SK-MEL-5 (cell line): ENCODE data around the gene HMSD. TPM values are rescaled to one million over a fixed set of nuclear protein-coding genes. Genes with fewer than 3 reads are reported as not detected.
A peak's percentile ranks its signal among the peaks of the same experiment; 100 is the strongest.

ENCODE experiments used
- DNase-seq: peaks from one replicate; pipeline ENCODE4 v3.0.0-alpha.2; 2016; ENCODE audit warnings: low read depth, low spot score
- in situ Hi-C: cut with HindIII; loops from 2 replicates; pipeline ENCODE4 v1.10.0; 2016; ENCODE audit warnings: low sequenced_read_pairs, high pct_unique_total_duplicates, low pct_unique_long_range_greater_than_20kb
- total RNA-seq: library from RNA; depleted of rRNA; stranded (reverse); fragments of >200 nt; shearing (Covaris generic); gene quantifications from 2 replicates; pipeline ENCODE4 v1.2.3, GENCODE V29; 2014; rRNA removed

HMSD gene
- total RNA-seq, 1 experiment from 2014 or later, result not detected

DNA sequence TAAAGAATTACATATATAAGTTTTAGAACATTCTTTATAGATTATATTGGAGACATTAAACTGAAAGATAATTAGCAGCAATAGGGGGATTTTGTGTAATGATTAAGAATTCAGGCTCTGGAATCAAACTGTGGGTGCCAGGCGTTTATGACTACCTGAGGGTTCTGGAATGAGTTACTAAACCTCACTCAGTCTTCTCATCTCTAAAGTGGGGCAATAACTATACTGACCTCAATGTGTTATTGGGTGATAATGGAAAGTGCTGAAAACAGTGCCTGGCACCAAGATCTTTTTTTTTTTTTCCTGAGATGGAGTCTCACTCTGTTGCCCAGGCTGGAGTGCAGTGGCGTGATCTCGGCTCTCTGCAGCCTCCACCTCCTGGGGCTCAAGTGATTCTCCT, 27.9 kb downstream of the HMSD start:
- DNase-seq, result no peak
- in situ Hi-C loops, result no loop called here

DNA sequence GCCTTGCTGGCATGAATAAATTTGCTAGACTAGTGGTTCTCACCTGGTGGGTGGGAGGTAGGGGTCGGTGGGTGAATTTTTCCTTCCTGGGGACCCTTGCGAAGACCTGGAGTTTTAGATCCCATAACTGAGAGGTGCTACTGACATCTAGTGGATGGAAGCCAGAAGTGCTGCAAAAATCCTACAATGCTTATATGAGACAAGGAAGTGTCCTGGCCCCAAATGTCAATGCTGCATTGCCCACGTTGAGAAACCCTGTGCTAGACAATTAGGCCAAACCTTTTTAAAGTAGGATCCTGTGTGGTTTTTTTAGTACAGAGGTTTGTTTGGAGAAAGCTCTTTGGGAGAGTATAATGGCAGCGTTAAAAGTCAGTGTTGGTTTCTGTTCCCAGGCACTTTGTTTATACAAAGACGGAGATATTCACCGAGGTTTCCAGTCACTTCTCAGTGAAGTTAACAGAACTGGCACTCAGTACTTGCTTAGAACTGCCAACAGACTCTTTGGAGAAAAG, 30.4 kb downstream of the HMSD start:
- in situ Hi-C loops, result no loop called here
- peak; percentile 73 for DNase-seq

DNA sequence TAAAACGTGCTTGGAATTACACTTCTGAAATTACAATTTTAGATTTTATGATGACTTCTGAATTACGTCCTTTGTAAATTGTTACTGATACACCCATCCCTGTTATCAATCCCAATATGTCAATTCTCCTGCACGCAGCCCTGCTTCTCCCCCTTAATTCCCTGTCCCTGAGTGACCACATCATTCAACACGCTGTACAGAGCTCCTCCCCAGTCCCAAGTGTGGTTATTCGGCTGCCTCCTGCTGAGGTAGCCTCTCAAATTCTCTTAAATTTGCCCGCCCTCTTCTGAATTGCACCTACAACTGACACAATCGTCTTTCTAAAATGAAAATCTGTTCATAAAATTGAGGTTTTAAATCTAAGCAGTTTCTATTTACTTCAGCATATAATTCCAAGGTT, 30.9 kb downstream of the HMSD start:
- no peak for DNase-seq

DNA sequence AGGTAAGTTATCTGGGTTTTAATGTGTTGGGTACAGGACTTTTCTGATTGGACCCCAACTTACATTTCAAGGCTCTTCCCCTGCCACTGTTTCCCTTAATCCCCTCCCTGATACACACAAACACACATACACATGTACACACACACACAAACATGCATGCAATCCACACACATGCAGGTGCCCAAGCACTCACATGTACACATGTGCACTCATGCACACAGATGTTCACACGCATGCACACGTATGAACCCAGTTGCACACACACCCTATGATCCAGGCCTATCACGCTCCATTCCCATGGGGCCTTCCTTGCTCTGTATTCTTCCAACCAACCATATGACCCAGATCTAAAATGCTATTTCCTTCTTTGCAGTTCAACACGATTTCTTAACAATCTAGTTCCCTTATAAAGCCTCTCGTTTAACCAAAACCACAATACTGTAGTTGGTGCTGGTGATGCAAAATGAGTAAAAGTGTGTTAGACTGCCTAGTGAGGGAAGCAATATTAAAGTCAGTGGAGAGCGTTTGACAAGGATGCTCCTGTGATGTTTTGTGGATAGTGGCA, 31.9 kb downstream of the HMSD start:
- DNase-seq, result no peak
- in situ Hi-C loops, result no loop called here

More for the DNA sequence above, 30.9 kb downstream of the HMSD start:
- in situ Hi-C loops, result no loop called here

DNA sequence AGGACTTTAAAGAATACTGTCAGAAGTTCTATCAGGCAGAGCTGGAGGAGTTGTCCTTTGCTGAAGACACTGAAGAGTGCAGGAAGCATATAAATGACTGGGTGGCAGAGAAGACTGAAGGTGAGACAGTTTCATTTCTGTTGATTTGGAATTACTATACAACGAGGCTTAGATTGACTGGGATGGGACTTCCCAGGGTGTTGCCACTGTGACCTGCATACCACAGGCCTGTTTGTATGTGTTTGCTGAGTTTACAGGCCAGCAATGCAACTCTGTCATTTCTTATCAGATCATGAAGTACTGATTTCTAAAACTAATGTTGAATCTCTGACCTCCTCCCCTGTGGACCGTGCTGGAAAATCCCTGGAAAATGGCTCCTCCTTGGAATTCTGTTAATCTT, 32.6 kb downstream of the HMSD start:
- no peak for DNase-seq
- in situ Hi-C loops, result no loop called here

DNA sequence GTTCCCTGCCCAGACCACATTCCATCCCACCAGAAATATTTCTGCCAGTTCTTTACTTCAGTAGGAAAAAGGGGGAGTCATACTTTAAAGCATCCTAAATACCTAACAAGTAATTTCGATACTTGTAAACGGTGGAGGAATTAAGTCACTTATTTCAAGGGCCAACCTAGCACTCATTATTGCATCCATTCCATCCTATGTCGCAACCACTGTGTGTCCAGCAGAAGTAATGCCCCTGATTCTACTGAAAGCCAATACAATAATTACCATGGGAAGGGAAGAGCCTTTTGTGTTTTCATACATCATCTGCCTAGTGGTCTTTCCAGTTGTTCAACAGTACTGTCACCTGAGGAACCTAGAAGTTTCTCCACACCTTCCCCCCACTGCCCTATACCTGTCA, 33.3 kb downstream of the HMSD start:
- in situ Hi-C loops, result no loop called here
- DNase-seq, result no peak

DNA sequence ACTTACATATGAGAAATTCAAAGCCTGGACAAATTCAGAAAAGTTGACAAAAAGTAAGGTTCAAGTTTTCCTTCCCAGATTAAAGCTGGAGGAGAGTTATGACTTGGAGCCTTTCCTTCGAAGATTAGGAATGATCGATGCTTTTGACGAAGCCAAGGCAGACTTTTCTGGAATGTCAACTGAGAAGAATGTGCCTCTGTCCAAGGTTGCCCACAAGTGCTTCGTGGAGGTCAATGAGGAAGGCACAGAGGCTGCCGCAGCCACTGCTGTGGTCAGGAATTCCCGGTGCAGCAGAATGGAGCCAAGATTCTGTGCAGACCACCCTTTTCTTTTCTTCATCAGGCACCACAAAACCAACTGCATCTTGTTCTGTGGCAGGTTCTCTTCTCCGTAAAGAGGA, 37.8 kb downstream of the HMSD start:
- in situ Hi-C loops, result no loop called here
- DNase-seq, result no peak

DNA sequence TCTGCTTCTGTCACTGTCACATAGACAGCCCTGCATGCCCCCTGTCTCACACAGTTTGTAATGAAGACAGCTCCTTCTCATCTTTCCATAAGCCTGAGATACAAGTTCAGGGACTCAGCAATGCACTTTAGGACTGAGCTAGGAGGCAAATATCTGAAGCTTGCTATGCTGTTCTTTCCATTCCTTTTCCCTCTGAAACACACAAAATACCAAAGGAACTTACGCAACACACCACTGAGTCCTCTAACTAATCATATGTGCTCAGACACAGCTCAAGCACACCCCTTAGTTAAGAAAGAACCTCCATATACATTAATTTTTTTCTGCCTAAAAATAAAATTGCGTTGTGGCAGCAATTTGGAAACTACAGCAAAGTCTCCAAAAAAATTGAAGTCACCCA, 38.6 kb downstream of the HMSD start:
- in situ Hi-C loops, result no loop called here
- DNase-seq, result no peak

DNA sequence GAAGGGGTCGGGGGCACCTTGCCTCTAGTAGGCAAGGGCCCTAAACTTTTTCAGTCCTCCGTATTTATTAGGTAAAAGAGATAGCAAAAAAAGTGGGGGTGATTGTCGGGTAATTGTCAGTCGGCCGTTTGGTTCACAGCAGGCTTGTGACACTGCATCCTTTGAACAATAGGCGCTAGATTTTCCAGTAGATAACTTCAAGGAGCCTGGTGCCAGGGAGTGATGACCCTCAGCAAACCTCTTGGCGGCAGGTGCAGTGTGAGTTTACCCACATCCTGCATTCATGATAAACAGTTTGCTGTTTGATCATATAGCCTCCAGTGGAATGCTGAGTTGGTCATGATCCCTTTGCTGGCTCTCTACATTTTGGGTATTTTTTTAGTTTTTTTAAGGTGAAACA, 43.6 kb downstream of the HMSD start:
- in situ Hi-C loops, result no loop called here
- no peak for DNase-seq

DNA sequence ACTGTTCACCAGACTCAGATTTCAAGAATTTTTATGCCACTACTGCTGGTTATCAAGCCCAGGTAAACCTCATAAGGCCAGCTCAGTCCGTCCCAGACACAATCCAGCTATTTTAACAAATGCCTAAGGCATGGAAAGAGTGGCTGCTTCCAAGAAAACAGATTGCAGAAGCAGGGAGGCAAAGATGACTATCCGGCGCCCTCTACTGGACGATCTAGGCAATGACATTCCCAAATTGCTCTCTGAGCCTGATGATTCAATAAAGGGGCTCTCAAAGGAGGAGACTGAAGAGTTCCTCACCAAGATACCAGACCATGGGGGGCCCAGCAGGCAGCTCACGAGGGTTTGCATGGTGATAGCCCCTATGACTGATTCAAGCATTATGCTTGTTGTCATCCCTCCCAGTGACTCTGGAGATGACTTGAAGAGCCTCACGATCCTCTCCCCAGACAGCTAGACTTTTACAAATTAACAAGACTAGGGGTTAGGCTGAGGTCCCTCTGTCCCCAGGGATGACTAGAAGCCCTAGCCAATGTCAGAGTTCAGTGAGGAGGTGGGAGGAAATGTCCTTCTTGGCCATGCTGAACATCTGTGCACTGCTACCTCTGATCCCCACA, 45.8 kb downstream of the HMSD start:
- DNase-seq, result peak; percentile 71
- in situ Hi-C loops, result no loop called here

DNA sequence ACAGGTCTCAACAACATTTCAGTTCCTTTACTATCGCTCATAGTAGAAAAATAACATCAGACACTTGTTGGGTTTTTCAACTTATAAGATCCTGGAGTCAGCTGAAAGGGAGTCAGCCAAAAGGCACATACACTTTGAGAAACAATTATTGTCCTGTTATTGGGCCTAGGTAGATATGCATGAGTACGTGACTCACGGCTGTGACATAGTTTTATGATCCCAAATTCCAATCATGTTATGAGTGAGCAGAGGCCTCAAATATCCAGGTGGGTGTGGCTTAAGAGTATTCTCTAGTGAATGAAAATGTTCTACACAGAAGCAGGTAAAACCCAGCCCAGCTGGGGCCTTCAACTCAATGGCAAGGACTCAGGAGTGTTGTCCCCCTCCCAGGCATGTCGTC, 47.9 kb downstream of the HMSD start:
- DNase-seq, result no peak
- in situ Hi-C loops, result no loop called here

DNA sequence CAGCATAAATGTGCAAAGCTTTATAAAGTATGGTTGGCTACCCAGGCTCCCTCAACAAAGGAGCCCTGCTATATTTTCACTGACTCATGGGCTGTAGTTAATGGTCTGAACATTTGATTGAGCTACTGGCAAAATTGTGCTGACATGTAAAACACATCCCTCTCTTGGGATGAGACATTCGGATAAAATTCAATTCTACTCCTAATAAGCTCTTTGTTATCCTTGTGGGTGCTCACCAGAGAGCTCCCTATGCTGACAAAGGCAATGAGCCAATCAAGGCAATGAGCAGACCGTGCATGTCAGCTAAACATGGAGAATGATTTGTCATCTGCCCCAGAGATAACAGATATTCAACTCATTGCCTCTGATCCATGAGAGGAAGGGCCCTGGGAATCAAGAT, 48.5 kb downstream of the HMSD start:
- in situ Hi-C loops, result no loop called here

DNA sequence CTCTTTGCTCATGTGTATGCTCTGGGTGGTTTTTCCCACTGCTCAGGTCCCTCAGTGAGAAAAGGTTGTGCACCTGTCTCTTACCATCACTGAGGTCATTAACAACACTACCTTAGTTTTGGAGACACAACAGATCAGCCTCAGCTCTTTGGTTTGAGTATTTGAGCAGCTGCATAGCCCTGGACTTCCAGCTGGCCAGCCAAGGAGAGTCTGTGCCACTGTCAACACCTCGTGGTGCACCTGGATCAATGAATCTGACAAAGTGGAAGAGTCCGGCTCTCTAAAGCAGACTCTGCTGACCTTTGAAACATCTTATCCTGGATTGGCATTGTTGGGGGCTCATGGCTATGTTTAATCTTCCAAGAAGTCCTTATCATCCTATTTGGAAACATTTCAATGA, 50.8 kb downstream of the HMSD start:
- DNase-seq, result no peak
- in situ Hi-C loops, result no loop called here

More for the DNA sequence above, 48.5 kb downstream of the HMSD start:
- no peak for DNase-seq

DNA sequence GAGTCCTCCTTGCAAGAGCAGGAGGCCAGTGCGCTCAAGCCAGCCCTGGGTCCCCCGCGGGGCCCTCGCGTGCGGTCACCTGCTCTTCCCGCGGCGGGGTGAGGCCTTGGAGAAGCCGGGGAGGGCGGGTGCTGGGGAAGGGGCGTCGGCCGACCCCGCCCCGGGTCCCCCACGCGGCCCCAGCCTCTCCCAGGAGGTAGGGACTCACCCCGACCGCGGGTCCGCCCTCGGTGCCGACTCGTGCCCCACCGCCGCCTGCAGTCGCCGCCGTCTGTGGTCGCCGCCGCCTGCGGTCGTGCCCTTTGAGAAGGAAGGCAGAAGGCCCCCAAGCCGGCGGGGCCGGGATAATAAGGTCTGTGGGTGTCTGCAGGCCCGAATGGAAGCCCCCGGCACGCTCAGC, 53.5 kb downstream of the HMSD start:
- no peak for DNase-seq
- in situ Hi-C loops, result no loop called here

DNA sequence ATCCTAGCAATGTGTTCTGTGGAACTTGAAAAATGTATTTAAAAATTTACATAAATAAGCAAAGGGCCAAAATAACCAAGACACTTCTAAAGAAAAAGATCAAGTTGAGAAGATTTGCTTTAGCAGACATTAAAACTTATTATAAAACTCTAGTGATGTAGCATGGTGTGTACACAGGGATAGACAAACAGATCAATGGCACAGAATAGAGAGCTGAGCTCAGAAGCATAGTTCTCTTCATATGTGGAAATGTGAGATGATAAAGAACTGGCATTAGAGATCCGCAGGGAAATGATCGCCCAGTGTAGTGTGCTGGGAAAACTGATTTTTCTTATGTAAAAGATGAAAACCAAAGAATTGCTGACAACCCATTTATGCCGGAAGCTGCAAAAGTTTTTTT, 60.2 kb downstream of the HMSD start:
- no peak for DNase-seq

More for the DNA sequence above, 60.2 kb downstream of the HMSD start:
- in situ Hi-C loops, result no loop called here

Other genes with a start within 250 kb of the HMSD start
- gene SERPINB11, start 246.3 kb upstream of the HMSD start, total RNA-seq, result not detected in 2 replicates
- 0.21 and 0.59 TPM in 2 replicates for gene SERPINB7, start 173.9 kb upstream of the HMSD start, total RNA-seq
- gene SERPINB2, start 61.6 kb upstream of the HMSD start, total RNA-seq, result 0.35 TPM in 1 of 2 replicates, not detected in the other
- 1.2 TPM in 1 of 2 replicates, not detected in the other for gene SERPINB10, start 41.3 kb upstream of the HMSD start, total RNA-seq
- 7.5 and 9.2 TPM in 2 replicates for gene SERPINB8, start 20.8 kb downstream of the HMSD start, total RNA-seq
- gene LINC00305, start 199.8 kb downstream of the HMSD start, total RNA-seq, result not detected in 2 replicates